K562 (cell line): ENCODE measurements around the gene CDR2L. TPM values are rescaled to one million over a fixed set of nuclear protein-coding genes. Genes with fewer than 3 reads are reported as not detected.

ENCODE experiments used
- BHLHE40 ChIP-seq: IDR thresholded peaks from 2 replicates; pipeline ENCODE4 v1.6.1; 2011; ENCODE audit warnings: low read length, improper control_type of control experiment
- BRD9 ChIP-seq: fragments of 450-650 bp; IDR thresholded peaks from 2 replicates; pipeline ENCODE4 v1.6.1; 2018; ENCODE audit warnings: low read depth; ENCODE audit not compliant: partially characterized antibody
- CREB1 ChIP-seq, 2 experiments: sonication (generic) in 1 of 2; formaldehyde crosslinking in 1 of 2; IDR thresholded peaks; 2 replicates each; pipeline versions ENCODE4 v1.6.1 to v1.8.0; 2012 to 2022; ENCODE audit warnings: inconsistent platforms in 1 of 2, mild to moderate bottlenecking in 1 of 2, missing genetic modification reagents in 1 of 2, moderate library complexity in 1 of 2
- DDX20 ChIP-seq: fragments of 450-650 bp; IDR thresholded peaks from 2 replicates; pipeline ENCODE4 v1.6.1; 2016; ENCODE audit warnings: missing genetic modification characterization, low read depth, mild to moderate bottlenecking, missing compliant biosample characterization, moderate library complexity
- DPF2 ChIP-seq: fragments of 450-650 bp; IDR thresholded peaks from 2 replicates; pipeline ENCODE4 v1.6.1; 2016
- HDGF ChIP-seq: fragments of 450-650 bp; IDR thresholded peaks from 2 replicates; pipeline ENCODE4 v1.6.1; 2016
- HMGXB4 ChIP-seq: sonication (generic); formaldehyde crosslinking; IDR thresholded peaks from 2 replicates; pipeline ENCODE4 v1.8.1; 2023; ENCODE audit warnings: mild to moderate bottlenecking, missing genetic modification reagents
- MAZ ChIP-seq, 2 experiments: fragments of 450-650 bp in 1 of 2; sonication (generic) in 1 of 2; formaldehyde crosslinking; IDR thresholded peaks in 1 of 2; conservative IDR thresholded peaks in 1 of 2; 2 replicates each; pipeline versions ENCODE4 v1.4.0 to v1.5.0; 2020; ENCODE audit warnings: mild to moderate bottlenecking in 1 of 2, missing genetic modification reagents in 1 of 2
- MEF2A ChIP-seq: IDR thresholded peaks from 2 replicates; pipeline ENCODE4 v1.6.1; 2011; ENCODE audit warnings: low read depth, mild to moderate bottlenecking, low read length, moderate library complexity; ENCODE audit not compliant: control insufficient read depth
- MEF2D ChIP-seq: conservative IDR thresholded peaks from 2 replicates; pipeline ENCODE4 v1.6.1; 2016; ENCODE audit warnings: low read depth, missing genetic modification characterization, missing compliant biosample characterization
- NCOA6 ChIP-seq: fragments of 450-650 bp; IDR thresholded peaks from 2 replicates; pipeline ENCODE4 v1.6.1; 2017; ENCODE audit warnings: mild to moderate bottlenecking
- PHF8 ChIP-seq: fragments of 200-600 bp; sonication (generic); IDR thresholded peaks from 2 replicates; pipeline ENCODE4 v1.6.1; 2012; ENCODE audit warnings: mixed run types, mild to moderate bottlenecking, inconsistent platforms, low read length, moderate library complexity, borderline replicate concordance
- PHTF2 ChIP-seq: fragments of 250-450 bp; sonication (Bioruptor Pico); IDR thresholded peaks from 2 replicates; pipeline ENCODE4 v1.5.0; 2021; ENCODE audit warnings: mild to moderate bottlenecking
- PRDM10 ChIP-seq: fragments of 450-650 bp; IDR thresholded peaks from 2 replicates; pipeline ENCODE4 v1.6.1; 2018; ENCODE audit not compliant: partially characterized antibody
- PTTG1 ChIP-seq: fragments of 450-650 bp; IDR thresholded peaks from 2 replicates; pipeline ENCODE4 v1.6.1; 2016; ENCODE audit warnings: low read depth, mild to moderate bottlenecking, missing genetic modification characterization, missing compliant biosample characterization
- RB1 ChIP-seq: fragments of 450-650 bp; IDR thresholded peaks from 2 replicates; pipeline ENCODE4 v1.6.1; 2017; ENCODE audit warnings: low read depth, mild to moderate bottlenecking
- SNAPC5 ChIP-seq: fragments of 250-450 bp; sonication (Bioruptor Pico); IDR thresholded peaks from 2 replicates; pipeline ENCODE4 v1.8.0; 2021; ENCODE audit warnings: moderate library complexity, mild to moderate bottlenecking, inconsistent platforms
- ZNF140 ChIP-seq: fragments of 250-450 bp; sonication (Bioruptor Pico); IDR thresholded peaks from 2 replicates; pipeline ENCODE4 v1.8.0; 2021; ENCODE audit warnings: moderate library complexity, mild to moderate bottlenecking, inconsistent platforms
- ZNF311 ChIP-seq: fragments of 250-450 bp; sonication (Bioruptor Pico); IDR thresholded peaks from 2 replicates; pipeline ENCODE4 v1.4.0; 2020; ENCODE audit warnings: mild to moderate bottlenecking, moderate library complexity
- ZNF644 ChIP-seq: fragments of 200-800 bp; sonication (Bioruptor generic); IDR thresholded peaks from 2 replicates; pipeline ENCODE4 v1.6.1; 2016; ENCODE audit warnings: low read depth, missing genetic modification characterization, missing compliant biosample characterization
- ZNF75A ChIP-seq: fragments of 450-650 bp; formaldehyde crosslinking; IDR thresholded peaks from 2 replicates; pipeline ENCODE4 v1.4.0; 2020; ENCODE audit warnings: mild to moderate bottlenecking
- polyA plus RNA-seq, 8 experiments: library from polyadenylated mRNA; depleted of rRNA in 4 of 8; stranded (reverse) in 5 of 8; unstranded in 3 of 8; fragments of >200 nt; fragmentation: Nextera tagmentation in 2 of 8; fragmentation: Illumina TruSeq in 1 of 8; extraction: Ambion mirVana in 2 of 8; extraction: Trizol in 1 of 8; gene quantifications; 2 replicates each; pipeline versions ENCODE4 v1.2.1 to v1.2.3, GENCODE V29; 2011 to 2014; ENCODE audit warnings: inconsistent platforms in 1 of 8, missing spikeins in 1 of 8
- total RNA-seq, 7 experiments: library from RNA; depleted of rRNA in 6 of 7; stranded (reverse); fragments of >200 nt in 6 of 7; fragmentation: Illumina TruSeq in 2 of 7; extraction: Trizol in 2 of 7; gene quantifications; 2 replicates each; pipeline versions ENCODE4 v1.2.1 to v1.2.3, GENCODE V29; 2011 to 2021; ENCODE audit warnings: low replicate concordance in 1 of 7
- TF ChIP-seq, protein P1 (sequence below): fragments of 250-450 bp; sonication (Bioruptor Pico); IDR thresholded peaks from 2 replicates; pipeline ENCODE4 v1.9.0; 2021; ENCODE audit warnings: mild to moderate bottlenecking

Gene CDR2L
- total and polyA plus RNA-seq, 9 of the 15 experiments (the other 6 are each of a cell fraction or from before 2014, with no cell fraction given) = 2.7 to 16.0 (median 7.3) TPM

- TF ChIP-seq HMGXB4 (CRISPR knock-in tag) (no peak), PHF8 (peak; percentile 22; the same call in 1 of the 2 replicates), HDGF (no peak), BRD9 (no peak), MEF2D (tag) (no peak), ZNF644 (tag) (no peak), DDX20 (no peak), ZNF75A (CRISPR knock-in tag) (no peak), MEF2A (no peak), NCOA6 (no peak), ZNF140 (CRISPR knock-in tag) (no peak), MAZ (CRISPR knock-in tag; conservative IDR thresholded peaks at IDR 0.05 in 1 of 2, IDR thresholded peaks at IDR 0.05 in 1 of 2) (peak in 1 of 2 experiments; percentile 47; a peak in 1 of 4 replicates), PTTG1 (tag) (no peak), DPF2 (no peak), CREB1 (IDR thresholded peaks at IDR 0.05) (no peak), CREB1 (CRISPR knock-in tag; IDR thresholded peaks at IDR 0.05) (0 out of 2 replicates have a peak, but pooled peaks have one; percentile 5), ZNF311 (CRISPR knock-in tag) (no peak), PRDM10 (no peak), PHTF2 (CRISPR knock-in tag) (no peak), BHLHE40 (0 out of 2 replicates have a peak, but pooled peaks have one; percentile 8), SNAPC5 (CRISPR knock-in tag) (no peak), RB1 (no peak)
- TF ChIP-seq, protein P1, sequence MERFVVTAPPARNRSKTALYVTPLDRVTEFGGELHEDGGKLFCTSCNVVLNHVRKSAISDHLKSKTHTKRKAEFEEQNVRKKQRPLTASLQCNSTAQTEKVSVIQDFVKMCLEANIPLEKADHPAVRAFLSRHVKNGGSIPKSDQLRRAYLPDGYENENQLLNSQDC (CRISPR knock-in tag) = no peak
These were observed 15.1 kb upstream of the CDR2L start, which contains the start of gene HID1 (continued) for GRCh38 chr17:74972107-74972972.
